HG03378 (cell line): Measurements from ENCODE around the gene SPINT1.

ENCODE experiments used
- ATAC-seq: cut with Tn5 transposase; IDR thresholded peaks from one replicate; pipeline ENCODE4 v1.9.1; 2021; ENCODE audit warnings: mild to moderate bottlenecking, moderate library complexity; ENCODE audit not compliant: unreplicated experiment

SPINT1 gene

GRCh38 chr15:40891138-40891537, 47.3 kb downstream of the SPINT1 start:
- ATAC-seq: no peak

DNA sequence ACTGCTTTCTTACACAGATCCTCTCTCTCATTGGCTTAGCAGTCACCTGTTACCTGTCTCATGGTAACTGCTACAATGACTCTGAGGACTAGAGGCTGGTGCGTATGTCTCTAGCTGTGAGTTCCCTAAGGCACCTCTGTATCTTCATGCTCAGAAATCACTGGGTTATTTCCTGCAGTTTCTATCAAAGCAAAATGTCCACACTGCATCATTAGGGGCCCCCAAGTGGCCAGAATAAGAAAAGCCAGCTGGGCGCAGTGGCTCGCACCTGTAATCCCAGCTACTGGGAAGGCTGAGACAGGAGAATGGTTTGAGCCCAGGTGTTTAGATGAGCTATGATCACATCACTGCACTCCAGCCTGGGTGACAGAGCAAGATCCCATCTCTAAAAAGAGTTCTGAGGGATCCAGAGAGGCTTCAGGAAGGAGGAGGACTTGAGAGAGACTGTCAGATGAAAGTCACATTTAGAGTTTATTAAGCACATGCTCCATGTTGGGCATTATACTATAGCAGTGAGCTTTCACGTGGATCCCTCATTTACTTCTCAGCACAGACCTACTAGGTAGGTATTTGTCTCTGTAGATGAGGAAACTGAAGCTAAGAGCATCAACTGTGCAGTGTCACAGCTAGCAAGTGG, 48.1 kb downstream of the SPINT1 start:
- no peak for ATAC-seq

- no peak for ATAC-seq
Observed at GRCh38 chr15:40892447-40893012, 48.7 kb downstream of the SPINT1 start.

DNA sequence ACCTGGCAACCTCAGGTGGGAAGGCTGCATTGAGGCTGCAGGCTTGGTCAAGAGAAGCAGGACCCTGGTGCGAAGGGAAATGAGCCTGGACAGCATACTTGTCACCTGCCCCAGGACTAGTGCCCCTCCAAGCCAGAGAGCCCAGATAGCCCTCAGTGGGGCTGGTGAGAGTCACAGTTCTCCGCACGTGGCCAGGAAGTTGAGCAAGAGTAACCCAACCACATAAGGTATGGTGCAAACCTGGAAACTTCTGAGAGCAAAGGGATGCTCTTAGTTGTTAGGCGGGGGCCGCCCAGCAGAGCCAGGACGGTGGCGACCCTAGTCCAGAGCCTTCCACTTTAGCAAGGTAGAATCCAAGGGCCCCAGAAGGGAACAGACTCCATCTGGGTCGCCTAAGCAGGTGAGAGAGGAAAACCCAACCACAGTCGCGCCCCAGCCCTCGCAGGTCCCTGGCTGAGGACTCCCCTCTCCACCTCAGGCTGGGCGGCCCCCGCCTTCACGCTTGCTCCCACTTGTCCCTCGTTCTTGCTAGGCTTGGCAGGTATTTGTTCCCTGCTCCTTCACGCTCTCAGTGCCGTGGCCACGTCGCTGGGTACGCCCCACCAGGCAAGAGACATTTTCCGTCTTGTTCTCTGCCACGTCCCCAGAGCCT, 49.3 kb downstream of the SPINT1 start:
- no peak for ATAC-seq

GRCh38 chr15:40893733-40894680, 50.2 kb downstream of the SPINT1 start, which contains the start of gene VPS18:
Gene VPS18, plus strand, starts transcription at chr15:40894450. Its CDS starts 319 bp downstream, at chr15:40894769.
- peak; percentile 76 for ATAC-seq

- no peak for ATAC-seq
Observed at GRCh38 chr15:40894681-40895448, 51.0 kb downstream of the SPINT1 start.

DNA sequence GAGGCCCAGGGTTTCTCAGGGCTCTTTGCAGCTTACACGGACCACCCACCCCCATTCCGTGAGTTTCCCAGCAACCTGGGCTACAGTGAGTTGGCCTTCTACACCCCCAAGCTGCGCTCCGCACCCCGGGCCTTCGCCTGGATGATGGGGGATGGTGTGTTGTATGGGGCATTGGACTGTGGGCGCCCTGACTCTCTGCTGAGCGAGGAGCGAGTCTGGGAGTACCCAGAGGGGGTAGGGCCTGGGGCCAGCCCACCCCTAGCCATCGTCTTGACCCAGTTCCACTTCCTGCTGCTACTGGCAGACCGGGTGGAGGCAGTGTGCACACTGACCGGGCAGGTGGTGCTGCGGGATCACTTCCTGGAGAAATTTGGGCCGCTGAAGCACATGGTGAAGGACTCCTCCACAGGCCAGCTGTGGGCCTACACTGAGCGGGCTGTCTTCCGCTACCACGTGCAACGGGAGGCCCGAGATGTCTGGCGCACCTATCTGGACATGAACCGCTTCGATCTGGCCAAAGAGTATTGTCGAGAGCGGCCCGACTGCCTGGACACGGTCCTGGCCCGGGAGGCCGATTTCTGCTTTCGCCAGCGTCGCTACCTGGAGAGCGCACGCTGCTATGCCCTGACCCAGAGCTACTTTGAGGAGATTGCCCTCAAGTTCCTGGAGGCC, 55.8 kb downstream of the SPINT1 start:
- no peak for ATAC-seq

- ATAC-seq: no peak
Observed at GRCh38 chr15:40900256-40901052, 56.6 kb downstream of the SPINT1 start.

DNA sequence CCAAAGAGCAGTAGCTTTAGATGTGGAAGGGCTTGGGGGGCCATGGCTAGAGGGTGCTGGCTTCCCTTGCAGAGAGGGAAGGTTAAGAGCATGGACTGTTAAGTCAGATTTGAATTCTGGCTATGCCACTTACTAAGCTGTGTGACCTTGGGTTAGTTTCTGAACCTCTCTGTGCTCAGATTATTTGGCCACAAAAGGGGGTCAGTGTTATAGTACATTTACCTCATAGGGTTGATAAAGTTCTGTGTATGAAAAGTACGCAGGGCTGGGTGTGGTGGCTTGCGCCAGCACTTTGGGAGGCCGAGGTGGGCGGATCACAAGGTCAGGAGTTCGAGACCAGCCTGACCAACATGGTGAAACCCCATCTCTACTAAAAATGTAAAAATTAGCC, 57.2 kb downstream of the SPINT1 start:
- ATAC-seq: no peak

- ATAC-seq: no peak
Observed at GRCh38 chr15:40902605-40903561, 59.0 kb downstream of the SPINT1 start.

DNA sequence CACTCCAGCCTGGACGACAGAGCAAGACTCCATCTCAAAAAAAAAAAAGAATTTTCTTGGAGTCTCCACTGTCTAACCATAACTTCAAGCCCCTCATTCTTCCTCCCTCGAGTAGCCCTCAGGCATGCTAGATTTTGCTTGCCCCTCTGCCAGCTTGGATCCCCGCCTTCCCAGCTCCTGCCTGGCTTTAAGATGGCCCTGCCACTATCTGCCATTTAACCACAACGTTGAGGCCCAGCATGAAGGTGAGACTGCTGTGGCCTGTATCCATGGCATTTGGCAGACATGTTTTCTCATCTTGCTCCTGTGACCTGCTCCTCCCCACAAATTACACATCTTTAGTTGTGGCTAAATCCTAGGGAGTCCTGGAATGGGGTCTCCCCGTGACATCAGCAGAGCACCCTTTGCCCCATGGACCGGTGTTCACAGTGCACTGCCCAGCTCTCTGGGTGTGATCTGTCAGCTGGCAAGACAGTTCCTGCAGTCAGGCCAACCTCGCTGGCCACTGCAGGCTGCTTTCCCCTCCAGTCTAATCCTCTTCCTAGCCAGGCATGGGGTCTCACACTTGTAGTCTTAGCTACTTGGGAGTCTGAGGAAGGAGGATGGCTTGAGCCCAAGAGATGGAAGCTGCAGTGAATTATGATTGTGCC, 60.8 kb downstream of the SPINT1 start:
- no peak for ATAC-seq

- peak; percentile 40 for ATAC-seq
Observed at GRCh38 chr15:40906091-40906990, 62.5 kb downstream of the SPINT1 start.

GRCh38 chr15:40906991-40907802, 63.3 kb downstream of the SPINT1 start:
- ATAC-seq: peak; percentile 6
